ENCODE data around the gene COTL1. TPM values are rescaled to one million over a fixed set of nuclear protein-coding genes. Genes with fewer than 3 reads are reported as not detected.

Gene COTL1
- total and polyA plus RNA-seq, 2 of the 13 experiments (the other 11 are each of a cell fraction or from before 2014, with no cell fraction given), result 8.7 to 16.9 TPM

- H3K9ac ChIP-seq (ENCODE audit: insufficient read depth, low read depth, low read length), result no peak overlapping the region
- no peak for DNase-seq (ENCODE audit: low spot score)
- H2AFZ ChIP-seq (ENCODE audit: low read length), result no peak overlapping the region
- in situ Hi-C loops (cut with HindIII; ENCODE audit: extremely low pct_ligation_motif_present, low pct_unique_long_range_greater_than_20kb) (no loop called here), intact Hi-C loops (cut with micrococcal nuclease; ENCODE audit: unreplicated experiment) (no loop called here)
- CTCF ChIA-PET (ENCODE audit: low intra/inter-chr PET ratio, low total read pairs), result no interaction called here
- H3K27me3 ChIP-seq (ENCODE audit: control insufficient read depth in 1 of 2, insufficient read depth in 2 of 2, low read length in 2 of 2), result no peaks in the 10 kb centered on the region
- no peaks in the 10 kb centered on the region for H3K79me2 ChIP-seq (ENCODE audit: insufficient read depth, low read length)
- no peak for ATAC-seq
- no peak for FAIRE-seq
- H4K20me1 ChIP-seq (ENCODE audit: insufficient read depth, low read length), result no peaks in the 10 kb centered on the region
- H3K4me1 ChIP-seq (ENCODE audit: insufficient read depth, low read length), result 0 out of 2 replicates have a peak, but pooled peaks cover 3% of the 10 kb centered on the region
- POLR2A ChIA-PET, result no interaction called here
- BruUV-seq (replicated peaks), result no TSS peak
- H3K9me3 ChIP-seq (ENCODE audit: low read length), result no peaks in the 10 kb centered on the region
- no peak overlapping the region for H3K4me2 ChIP-seq (ENCODE audit: low read depth, low read length)
- TF ChIP-seq TSC22D2 (CRISPR knock-in tag; IDR thresholded peaks at IDR 0.05; ENCODE audit: borderline replicate concordance) (no peak), MAFF (IDR thresholded peaks at IDR 0.05; ENCODE audit: low read depth, low read length) (no peak), ZNF776 (CRISPR knock-in tag; IDR thresholded peaks at IDR 0.05) (no peak), ZBTB44 (CRISPR knock-in tag; IDR thresholded peaks at IDR 0.05) (no peak), TFAP4 (IDR thresholded peaks at IDR 0.05; ENCODE audit: borderline replicate concordance, low read depth) (no peak), FLYWCH1 (CRISPR knock-in tag; IDR thresholded peaks at IDR 0.05) (no peak), ARHGAP35 (CRISPR knock-in tag; IDR thresholded peaks at IDR 0.05; ENCODE audit: borderline replicate concordance) (no peak), ZNF441 (CRISPR knock-in tag; IDR thresholded peaks at IDR 0.05; ENCODE audit: borderline replicate concordance) (no peak), ZNF773 (CRISPR knock-in tag; IDR thresholded peaks at IDR 0.05; ENCODE audit: borderline replicate concordance) (no peak), ZFP37 (CRISPR knock-in tag; IDR thresholded peaks at IDR 0.05; ENCODE audit: borderline replicate concordance) (no peak), ZNF326 (CRISPR knock-in tag; IDR thresholded peaks at IDR 0.05; ENCODE audit: borderline replicate concordance) (no peak)
- TF ChIP-seq, protein P1, sequence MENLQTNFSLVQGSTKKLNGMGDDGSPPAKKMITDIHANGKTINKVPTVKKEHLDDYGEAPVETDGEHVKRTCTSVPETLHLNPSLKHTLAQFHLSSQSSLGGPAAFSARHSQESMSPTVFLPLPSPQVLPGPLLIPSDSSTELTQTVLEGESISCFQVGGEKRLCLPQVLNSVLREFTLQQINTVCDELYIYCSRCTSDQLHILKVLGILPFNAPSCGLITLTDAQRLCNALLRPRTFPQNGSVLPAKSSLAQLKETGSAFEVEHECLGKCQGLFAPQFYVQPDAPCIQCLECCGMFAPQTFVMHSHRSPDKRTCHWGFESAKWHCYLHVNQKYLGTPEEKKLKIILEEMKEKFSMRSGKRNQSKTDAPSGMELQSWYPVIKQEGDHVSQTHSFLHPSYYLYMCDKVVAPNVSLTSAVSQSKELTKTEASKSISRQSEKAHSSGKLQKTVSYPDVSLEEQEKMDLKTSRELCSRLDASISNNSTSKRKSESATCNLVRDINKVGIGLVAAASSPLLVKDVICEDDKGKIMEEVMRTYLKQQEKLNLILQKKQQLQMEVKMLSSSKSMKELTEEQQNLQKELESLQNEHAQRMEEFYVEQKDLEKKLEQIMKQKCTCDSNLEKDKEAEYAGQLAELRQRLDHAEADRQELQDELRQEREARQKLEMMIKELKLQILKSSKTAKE (CRISPR knock-in tag; IDR thresholded peaks at IDR 0.05; ENCODE audit: borderline replicate concordance), result no peak
- TF ChIP-seq, protein P2, sequence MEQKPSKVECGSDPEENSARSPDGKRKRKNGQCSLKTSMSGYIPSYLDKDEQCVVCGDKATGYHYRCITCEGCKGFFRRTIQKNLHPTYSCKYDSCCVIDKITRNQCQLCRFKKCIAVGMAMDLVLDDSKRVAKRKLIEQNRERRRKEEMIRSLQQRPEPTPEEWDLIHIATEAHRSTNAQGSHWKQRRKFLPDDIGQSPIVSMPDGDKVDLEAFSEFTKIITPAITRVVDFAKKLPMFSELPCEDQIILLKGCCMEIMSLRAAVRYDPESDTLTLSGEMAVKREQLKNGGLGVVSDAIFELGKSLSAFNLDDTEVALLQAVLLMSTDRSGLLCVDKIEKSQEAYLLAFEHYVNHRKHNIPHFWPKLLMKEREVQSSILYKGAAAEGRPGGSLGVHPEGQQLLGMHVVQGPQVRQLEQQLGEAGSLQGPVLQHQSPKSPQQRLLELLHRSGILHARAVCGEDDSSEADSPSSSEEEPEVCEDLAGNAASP (CRISPR knock-in tag; IDR thresholded peaks at IDR 0.05; ENCODE audit: borderline replicate concordance), result no peak
- H3K4me3 ChIP-seq (replicated peaks in 1 of 3; ENCODE audit: insufficient read depth in 1 of 3, low read depth in 2 of 3, low read length in 3 of 3), result no peak overlapping the region
- WGBS (ENCODE audit: low lambda C conversion rate), result 90% methylated on average over 16 of the region's 16 CpGs
- H3K27ac ChIP-seq (ENCODE audit: extremely low read length, insufficient read depth, low read length), result no peak overlapping the region
- H3K36me3 ChIP-seq (replicated peaks in 1 of 2; ENCODE audit: control insufficient read depth in 1 of 2, insufficient read depth in 2 of 2, low read length in 2 of 2), result 0 out of 5 replicates have a peak, but pooled peaks cover 0 to 2% of the 10 kb centered on the region in 2 experiments
These were observed 50.5 kb downstream of the COTL1 start for GRCh38 chr16:84567286-84567962.
